ENCODE results near the gene KCTD4.
A peak's percentile ranks its signal among the peaks of the same experiment; 100 is the strongest.

The KCTD4 gene

GRCh38 chr13:45167611-45168554 is 33.0 kb downstream of the KCTD4 start:
- Mint-ChIP-seq H3K4me3 (no peak overlapping the region), H3K9me3 (no peaks in the 10 kb centered on the region), H3K27ac (peak overlapping the region; percentile 54 to 61), H3K4me1 (peaks cover 6% of the 10 kb centered on the region), H3K27me3 (no peaks in the 10 kb centered on the region)
- no peak for DNase-seq
- no peak for ATAC-seq

- Mint-ChIP-seq H3K27me3 (no peaks in the 10 kb centered on the region), H3K4me1 (peaks cover 10% of the 10 kb centered on the region), H3K9me3 (no peaks in the 10 kb centered on the region), H3K4me3 (no peak overlapping the region), H3K27ac (no peak overlapping the region)
- no peak for ATAC-seq
- no peak for DNase-seq
Measured at GRCh38 chr13:45166858-45167257, 34.0 kb downstream of the KCTD4 start.

- Mint-ChIP-seq H3K9me3 (peaks cover 9 to 10% of the 10 kb centered on the region in 2 donors), H3K4me1 (peaks cover 5% of the 10 kb centered on the region), H3K4me3 (no peak overlapping the region), H3K27me3 (no peaks in the 10 kb centered on the region), H3K27ac (no peak overlapping the region)
- ATAC-seq (no peak), DNase-seq (no peak)
Measured at GRCh38 chr13:45162821-45163220, 38.0 kb downstream of the KCTD4 start.

- H3K4me3 Mint-ChIP-seq, result no peak overlapping the region
- peaks cover 5% of the 10 kb centered on the region for H3K4me1 Mint-ChIP-seq
- H3K9me3 Mint-ChIP-seq, result peaks cover 10 to 13% of the 10 kb centered on the region in 2 donors
- H3K27ac Mint-ChIP-seq, result no peak overlapping the region
- DNase-seq (no peak), ATAC-seq (no peak)
- H3K27me3 Mint-ChIP-seq, result no peaks in the 10 kb centered on the region
Measured at GRCh38 chr13:45162194-45162593, 38.7 kb downstream of the KCTD4 start.

GRCh38 chr13:45156565-45157361 is 44.1 kb downstream of the KCTD4 start:
- Mint-ChIP-seq H3K4me1 (no peaks in the 10 kb centered on the region), H3K27ac (no peak overlapping the region), H3K27me3 (no peaks in the 10 kb centered on the region), H3K9me3 (peaks cover 10 to 13% of the 10 kb centered on the region in 2 donors), H3K4me3 (no peak overlapping the region)
- DNase-seq (no peak), ATAC-seq (no peak)

- Mint-ChIP-seq H3K4me3 (no peak overlapping the region), H3K27me3 (no peaks in the 10 kb centered on the region), H3K9me3 (no peaks in the 10 kb centered on the region), H3K27ac (no peak overlapping the region), H3K4me1 (peaks cover 24% of the 10 kb centered on the region)
- no peak for DNase-seq
- ATAC-seq, result no peak
Measured at GRCh38 chr13:45149964-45150363, 50.9 kb downstream of the KCTD4 start.

GRCh38 chr13:45143346-45143751 is 57.5 kb downstream of the KCTD4 start:
- no peaks in the 10 kb centered on the region for H3K9me3 Mint-ChIP-seq
- H3K27me3 Mint-ChIP-seq, result no peaks in the 10 kb centered on the region
- H3K4me1 Mint-ChIP-seq, result peaks cover 36% of the 10 kb centered on the region
- DNase-seq (no peak), ATAC-seq (no peak)
- no peak overlapping the region for H3K27ac Mint-ChIP-seq
- no peak overlapping the region for H3K4me3 Mint-ChIP-seq
